WTC11 (cell line): ENCODE data around the gene MTRF1.

Experiments used
- ARID4B ChIP-seq: sonication (generic); formaldehyde crosslinking; IDR thresholded peaks from 2 replicates; pipeline ENCODE4 v1.8.0; 2023; ENCODE audit warnings: missing genetic modification reagents, mild to moderate bottlenecking, borderline replicate concordance
- CTCF ChIP-seq: fragments of 200-600 bp; IDR thresholded peaks from 2 replicates; pipeline ENCODE4 v1.8.0; 2022; ENCODE audit warnings: antibody characterized with exemption
- FOXP4 ChIP-seq: sonication (generic); formaldehyde crosslinking; IDR thresholded peaks from 2 replicates; pipeline ENCODE4 v1.8.0; 2022; ENCODE audit warnings: mild to moderate bottlenecking, missing genetic modification reagents
- MAX ChIP-seq: sonication (generic); formaldehyde crosslinking; IDR thresholded peaks from 2 replicates; pipeline ENCODE4 v1.8.0; 2022; ENCODE audit warnings: mild to moderate bottlenecking, missing genetic modification reagents
- PREB ChIP-seq: sonication (generic); formaldehyde crosslinking; IDR thresholded peaks from 2 replicates; pipeline ENCODE4 v1.8.1; 2022; ENCODE audit warnings: mild to moderate bottlenecking, missing genetic modification reagents, moderate library complexity, borderline replicate concordance
- TP53 ChIP-seq: sonication (generic); formaldehyde crosslinking; IDR thresholded peaks from 2 replicates; pipeline ENCODE4 v1.8.1; 2023; ENCODE audit warnings: mild to moderate bottlenecking, missing genetic modification reagents

- TF ChIP-seq TP53 (CRISPR knock-in tag) (no peak), MAX (no peak), FOXP4 (no peak), CTCF (no peak), ARID4B (no peak), PREB (no peak)
These were observed 43.1 kb upstream of the MTRF1 start for GRCh38 chr13:41306271-41307145.
